Measurements from ENCODE around the gene CARNS1.

GRCh38 chr11:67420147-67420645 is 4.7 kb downstream of the CARNS1 start:
- no peak for TF ChIP-seq CTCF (conservative IDR thresholded peaks at IDR 0.05 in 1 of 2, IDR thresholded peaks at IDR 0.05 in 1 of 2; ENCODE audit: extremely low read depth in 1 of 2, insufficient read depth in 1 of 2, low read depth in 1 of 2, low read length in 2 of 2)
- no peak for TF ChIP-seq EZH2 (IDR thresholded peaks at IDR 0.05; ENCODE audit: borderline replicate concordance, low read length)

Data from mammary epithelial cell (primary cell).